GM19452 (cell line): ENCODE data around the gene SYT6.

Experiments
- ATAC-seq: cut with Tn5 transposase; IDR thresholded peaks from one replicate; pipeline ENCODE4 v1.9.1; 2021; ENCODE audit not compliant: unreplicated experiment

The SYT6 gene

GRCh38 chr1:114153261-114154145 lies at the start of gene SYT6:
Gene SYT6, minus strand, starts transcription at chr1:114153869. Its CDS starts 97 bp downstream, at chr1:114153772.
- no peak for ATAC-seq

- ATAC-seq: no peak
These were observed 47.8 kb upstream of the SYT6 start for GRCh38 chr1:114201486-114201885.

GRCh38 chr1:114199017-114199594 lies 45.4 kb upstream of the SYT6 start:
- ATAC-seq: no peak

- no peak for ATAC-seq
These were observed 43.6 kb upstream of the SYT6 start for GRCh38 chr1:114196992-114197907.

- no peak for ATAC-seq
These were observed 42.1 kb upstream of the SYT6 start for GRCh38 chr1:114195819-114196218.

- ATAC-seq: no peak
These were observed 38.7 kb upstream of the SYT6 start for GRCh38 chr1:114192328-114192727.

GRCh38 chr1:114189398-114189797 lies 35.7 kb upstream of the SYT6 start:
- no peak for ATAC-seq

GRCh38 chr1:114181356-114181755 lies 27.7 kb upstream of the SYT6 start:
- ATAC-seq: no peak

GRCh38 chr1:114180742-114181141 lies 27.1 kb upstream of the SYT6 start:
- ATAC-seq: no peak

- no peak for ATAC-seq
These were observed 25.3 kb upstream of the SYT6 start for GRCh38 chr1:114178936-114179335.

GRCh38 chr1:114177282-114177681 lies 23.6 kb upstream of the SYT6 start:
- no peak for ATAC-seq

GRCh38 chr1:114176366-114176765 lies 22.7 kb upstream of the SYT6 start:
- no peak for ATAC-seq

GRCh38 chr1:114173680-114174079 lies 20.0 kb upstream of the SYT6 start:
- ATAC-seq: no peak

- ATAC-seq: no peak
These were observed 15.8 kb upstream of the SYT6 start for GRCh38 chr1:114169509-114169908.

GRCh38 chr1:114167226-114167625 lies 13.6 kb upstream of the SYT6 start:
- ATAC-seq: no peak

- no peak for ATAC-seq
These were observed 11.3 kb upstream of the SYT6 start for GRCh38 chr1:114164840-114165543.

GRCh38 chr1:114159941-114160340 lies 6.3 kb upstream of the SYT6 start:
- no peak for ATAC-seq

GRCh38 chr1:114157275-114157660 lies 3.6 kb upstream of the SYT6 start:
- ATAC-seq: no peak

GRCh38 chr1:114156538-114157274 lies 3.0 kb upstream of the SYT6 start:
- ATAC-seq: no peak

GRCh38 chr1:114155706-114156105 lies 2.0 kb upstream of the SYT6 start:
- no peak for ATAC-seq
